ENCODE measurements around the gene NRG4. TPM values are rescaled to one million over a fixed set of nuclear protein-coding genes. Genes with fewer than 3 reads are reported as not detected.
A peak's percentile ranks its signal among the peaks of the same experiment; 100 is the strongest.

NRG4 gene
- total and polyA plus RNA-seq, 9 of the 15 experiments (the other 6 are each of a cell fraction or from before 2014, with no cell fraction given): 0.33 to 2.5 (median 0.76) TPM

GRCh38 chr15:75895731-75896130, 116.5 kb downstream of the NRG4 start:
- Histone ChIP-seq H3K9ac (ENCODE audit: insufficient read depth in 1 of 2, low read depth in 2 of 2, low read length in 2 of 2) (no peak overlapping the region), H4K20me1 (replicated peaks; ENCODE audit: control insufficient read depth, insufficient read depth, low read length) (no peaks in the 10 kb centered on the region), H2AFZ (ENCODE audit: low read depth, low read length) (no peak overlapping the region), H3K9me1 (ENCODE audit: control insufficient read depth, insufficient read depth, low read length) (no peaks in the 10 kb centered on the region), H3K4me3 (no peak overlapping the region), H3K9me3 (replicated peaks; ENCODE audit: control insufficient read depth, insufficient read depth, low read depth, low read length) (no peaks in the 10 kb centered on the region), H3K27ac (ENCODE audit: extremely low read depth, low read depth, low read length) (no peak overlapping the region), H3K36me3 (ENCODE audit: control insufficient read depth, insufficient read depth, low read length) (peaks cover 62% of the 10 kb centered on the region), H3K4me1 (replicated peaks in 1 of 2; ENCODE audit: control insufficient read depth in 2 of 2, insufficient read depth in 2 of 2, low read length in 2 of 2) (peaks cover 0 to 10% of the 10 kb centered on the region in 2 experiments; a peak in 2 of 5 replicates), H3K4me2 (ENCODE audit: insufficient read depth, low read length) (no peak overlapping the region), H3K79me2 (ENCODE audit: control insufficient read depth, insufficient read depth, low read length) (no peaks in the 10 kb centered on the region), H3K27me3 (ENCODE audit: control insufficient read depth in 2 of 2, insufficient read depth in 2 of 2, low read length in 2 of 2) (no peaks in the 10 kb centered on the region)
- intact Hi-C loops (cut with micrococcal nuclease) (no loop called here), in situ Hi-C loops (cut with MboI) (no loop called here)
- DNase-seq (ENCODE audit: extremely low read depth in 1 of 4, low spot score in 3 of 4) (no peak), ATAC-seq (peak; percentile 53), FAIRE-seq (peak; percentile 11)
- TF ChIP-seq ASH1L (IDR thresholded peaks at IDR 0.05; ENCODE audit: borderline replicate concordance, low read depth, partially characterized antibody): no peak
- TF ChIP-seq NFXL1 (CRISPR knock-in tag; IDR thresholded peaks at IDR 0.05): no peak
- TF ChIP-seq ZNF830 (CRISPR knock-in tag; IDR thresholded peaks at IDR 0.05): no peak
- no peak for TF ChIP-seq ZNF780A (CRISPR knock-in tag; IDR thresholded peaks at IDR 0.05)
- no peak for TF ChIP-seq ZNF436 (CRISPR knock-in tag; IDR thresholded peaks at IDR 0.05)
- no peak for TF ChIP-seq CBFA2T2 (conservative IDR thresholded peaks at IDR 0.05)
- no peak for TF ChIP-seq ZNF398 (CRISPR knock-in tag; IDR thresholded peaks at IDR 0.05)
- no peak for TF ChIP-seq CUX1 (CRISPR knock-in tag; IDR thresholded peaks at IDR 0.05)
- no peak for TF ChIP-seq EGR1 (conservative IDR thresholded peaks at IDR 0.05)
- no peak for TF ChIP-seq SNIP1 (IDR thresholded peaks at IDR 0.05; ENCODE audit: low read depth)
- TF ChIP-seq DMBX1 (CRISPR knock-in tag; IDR thresholded peaks at IDR 0.05; ENCODE audit: borderline replicate concordance): no peak
- no peak for TF ChIP-seq CHD4 (IDR thresholded peaks at IDR 0.05; ENCODE audit: insufficient read depth, insufficient replicate concordance, low read depth, low read length, poor library complexity, severe bottlenecking)
- no peak for TF ChIP-seq ZNF274 (IDR thresholded peaks at IDR 0.05; ENCODE audit: borderline replicate concordance, low read depth, low read length)
- TF ChIP-seq SMAD4 (CRISPR knock-in tag; conservative IDR thresholded peaks at IDR 0.05): no peak
- TF ChIP-seq ZSCAN32 (CRISPR knock-in tag; IDR thresholded peaks at IDR 0.05): no peak
- no peak for TF ChIP-seq NR2C1 (IDR thresholded peaks at IDR 0.05)
- TF ChIP-seq NR2C1 (tag; IDR thresholded peaks at IDR 0.05): no peak
- WGBS (ENCODE audit: insufficient coverage, low coverage, missing lambda C conversion rate): 50% methylated on average over 2 of the region's 2 CpGs
- CTCF ChIA-PET (ENCODE audit: low intra/inter-chr PET ratio): no interaction called here
- no TSS peak for BruUV-seq (replicated peaks)
- POLR2A ChIA-PET: interaction anchor here (0.5 kb wide), 1 partner anchor 11 kb away, joined by 3 read pairs; no protein-coding TSS in a partner anchor
